HG02678 (cell line): ENCODE results near the gene HMCN2.
"Not testable (repeated sequence)": the region's sequence is repeated elsewhere in the genome, so short reads cannot be mapped to it uniquely, and the experiment has no call there.

Source experiments
- ATAC-seq: cut with Tn5 transposase; IDR thresholded peaks from one replicate; pipeline ENCODE4 v1.9.1; 2021; ENCODE audit warnings: mild to moderate bottlenecking, moderate library complexity; ENCODE audit not compliant: unreplicated experiment

HMCN2 gene

GRCh38 chr9:130426883-130427282 is 161.3 kb downstream of the HMCN2 start:
- ATAC-seq, result no peak

DNA sequence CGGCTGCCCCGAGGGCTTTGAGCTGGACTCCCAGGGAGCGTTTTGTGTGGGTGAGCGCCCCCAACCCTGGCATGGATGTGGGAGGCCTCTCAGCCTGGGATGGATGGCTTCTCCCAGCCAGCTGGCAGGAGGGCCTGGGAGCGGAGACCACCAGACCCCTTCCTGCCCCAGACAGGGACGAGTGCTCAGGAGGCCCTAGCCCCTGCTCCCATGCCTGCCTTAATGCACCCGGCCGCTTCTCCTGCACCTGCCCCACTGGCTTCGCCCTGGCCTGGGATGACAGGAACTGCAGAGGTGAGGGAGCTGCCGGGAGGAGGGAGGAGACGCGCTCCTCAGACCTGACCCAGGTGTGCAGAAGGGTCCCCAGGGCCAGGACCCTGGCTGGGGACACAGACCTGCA is 161.8 kb downstream of the HMCN2 start:
- no peak for ATAC-seq

GRCh38 chr9:130428086-130428665 is 162.6 kb downstream of the HMCN2 start:
- ATAC-seq, result no peak

DNA sequence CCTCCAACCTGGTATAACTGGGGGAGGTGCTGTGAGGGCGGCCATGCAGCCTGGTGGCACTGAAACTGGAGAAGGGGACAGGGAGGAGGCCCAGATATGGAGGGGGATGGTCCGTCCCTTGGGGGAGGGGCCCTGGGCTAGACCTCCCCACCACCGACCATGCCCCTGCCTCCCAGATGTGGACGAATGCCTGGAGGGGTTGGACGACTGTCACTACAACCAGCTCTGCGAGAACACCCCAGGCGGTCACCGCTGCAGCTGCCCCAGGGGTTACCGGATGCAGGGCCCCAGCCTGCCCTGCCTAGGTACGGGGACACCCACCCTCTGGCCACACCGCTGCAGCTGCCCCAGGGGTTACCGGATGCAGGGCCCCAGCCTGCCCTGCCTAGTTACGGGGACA is 163.8 kb downstream of the HMCN2 start:
- no peak for ATAC-seq

GRCh38 chr9:130429831-130430230 is 164.3 kb downstream of the HMCN2 start:
- no peak for ATAC-seq

DNA sequence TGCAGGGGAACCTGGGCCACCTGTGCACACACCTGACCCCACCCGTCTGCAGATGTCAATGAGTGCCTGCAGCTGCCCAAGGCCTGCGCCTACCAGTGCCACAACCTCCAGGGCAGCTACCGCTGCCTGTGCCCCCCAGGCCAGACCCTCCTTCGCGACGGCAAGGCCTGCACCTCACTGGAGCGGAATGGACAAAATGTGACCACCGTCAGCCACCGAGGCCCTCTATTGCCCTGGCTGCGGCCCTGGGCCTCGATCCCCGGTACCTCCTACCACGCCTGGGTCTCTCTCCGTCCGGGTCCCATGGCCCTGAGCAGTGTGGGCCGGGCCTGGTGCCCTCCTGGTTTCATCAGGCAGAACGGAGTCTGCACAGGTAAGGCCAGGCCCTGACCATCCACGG is 164.7 kb downstream of the HMCN2 start:
- no peak for ATAC-seq

- ATAC-seq, result no peak
Measured at GRCh38 chr9:130430734-130431535, 165.4 kb downstream of the HMCN2 start.

DNA sequence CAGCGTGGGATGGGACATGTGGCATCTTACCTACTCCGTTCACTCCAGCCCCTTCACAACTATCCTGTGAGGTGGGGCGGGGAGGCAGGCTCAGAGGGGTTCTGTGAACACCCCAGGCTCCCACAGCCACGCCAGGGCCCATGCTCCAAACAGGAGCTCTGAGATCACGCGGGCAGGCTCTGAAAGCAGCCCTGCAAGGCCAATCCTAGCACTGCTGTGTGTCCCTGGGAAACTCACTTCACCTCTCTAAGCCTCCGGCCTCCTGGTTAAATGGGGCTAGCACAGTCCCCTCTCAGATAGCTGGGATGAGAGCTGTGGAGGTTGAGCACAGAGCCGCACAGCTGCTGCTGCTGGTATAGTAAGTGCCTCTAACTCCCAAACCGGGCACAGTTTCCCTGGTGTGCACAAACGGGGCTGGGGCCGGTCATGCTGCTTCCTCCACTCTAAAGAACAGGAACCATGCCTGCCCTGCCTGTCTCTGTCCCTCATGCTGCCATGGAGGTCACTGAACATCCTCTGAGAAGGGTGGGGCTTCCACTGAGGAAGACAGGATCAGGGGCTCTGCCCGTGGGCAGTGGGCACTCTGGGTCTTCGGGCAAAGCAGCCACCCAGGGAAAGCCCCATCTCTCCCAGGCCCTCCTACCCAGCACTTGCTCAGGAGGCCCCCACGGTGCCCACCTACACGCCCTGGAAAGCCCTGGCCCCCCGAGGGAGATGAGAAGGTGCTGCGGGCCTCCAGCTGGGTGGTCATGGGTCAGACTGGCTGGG is 166.2 kb downstream of the HMCN2 start:
- ATAC-seq, result no peak

DNA sequence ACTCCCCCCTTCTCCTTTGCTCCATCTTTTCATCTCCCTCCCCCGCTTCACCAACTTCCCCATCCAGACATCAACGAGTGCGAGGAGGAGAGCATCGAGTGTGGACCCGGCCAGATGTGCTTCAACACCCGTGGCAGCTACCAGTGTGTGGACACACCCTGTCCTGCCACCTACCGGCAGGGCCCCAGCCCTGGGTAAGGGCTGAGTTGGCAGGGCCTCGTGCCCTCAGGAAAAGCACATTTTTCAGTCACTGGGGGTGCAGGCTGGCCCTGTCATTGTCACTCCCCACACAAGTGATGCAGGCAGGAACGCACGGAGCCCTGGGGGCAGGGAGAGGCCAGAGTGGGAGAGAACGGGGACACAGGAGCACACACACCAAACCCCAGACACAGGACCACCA is 166.8 kb downstream of the HMCN2 start:
- ATAC-seq, result no peak

DNA sequence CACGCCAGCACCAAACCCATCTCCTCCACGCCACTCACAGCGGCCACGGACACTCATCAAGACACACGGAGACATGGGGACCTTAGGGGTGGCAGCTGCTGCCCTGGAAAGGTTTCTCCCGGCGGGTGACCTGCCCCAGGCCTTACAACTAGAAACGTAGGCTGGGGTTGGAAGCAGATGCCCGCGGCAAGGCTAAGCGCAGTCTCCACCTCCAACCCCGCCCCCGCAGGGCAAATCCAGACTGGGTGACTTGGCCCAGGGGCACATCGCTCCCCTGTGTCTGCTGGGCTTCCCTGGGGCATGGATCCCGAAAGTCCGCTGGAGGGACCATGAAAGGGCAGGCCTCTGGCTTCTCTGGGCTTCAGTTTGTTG is 167.2 kb downstream of the HMCN2 start:
- no peak for ATAC-seq

DNA sequence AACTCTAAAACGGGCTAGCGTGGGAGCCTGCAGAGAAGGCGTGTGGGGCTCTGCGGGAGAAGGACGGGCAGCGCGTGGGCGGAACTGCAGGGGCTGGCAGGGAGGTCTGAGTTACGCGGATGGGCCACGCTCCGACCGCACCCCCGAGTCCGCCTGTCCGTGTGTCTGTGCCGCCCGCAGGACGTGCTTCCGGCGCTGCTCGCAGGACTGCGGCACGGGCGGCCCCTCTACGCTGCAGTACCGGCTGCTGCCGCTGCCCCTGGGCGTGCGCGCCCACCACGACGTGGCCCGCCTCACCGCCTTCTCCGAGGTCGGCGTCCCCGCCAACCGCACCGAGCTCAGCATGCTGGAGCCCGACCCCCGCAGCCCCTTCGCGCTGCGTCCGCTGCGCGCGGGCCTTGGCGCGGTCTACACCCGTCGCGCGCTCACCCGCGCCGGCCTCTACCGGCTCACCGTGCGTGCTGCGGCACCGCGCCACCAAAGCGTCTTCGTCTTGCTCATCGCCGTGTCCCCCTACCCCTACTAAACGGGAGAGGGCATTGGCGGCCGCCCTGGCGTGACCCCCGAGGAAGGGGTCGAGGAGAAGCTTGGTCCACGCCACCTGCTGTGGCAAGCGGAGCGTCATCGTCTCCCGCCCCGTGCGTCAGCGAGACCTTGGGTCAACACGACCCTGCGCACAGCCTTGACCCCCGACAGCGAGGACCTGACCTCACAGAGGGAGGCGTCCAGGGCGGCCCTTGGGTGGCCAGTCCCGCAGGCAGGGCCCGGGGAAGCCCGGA is 167.8 kb downstream of the HMCN2 start:
- ATAC-seq, result no peak

DNA sequence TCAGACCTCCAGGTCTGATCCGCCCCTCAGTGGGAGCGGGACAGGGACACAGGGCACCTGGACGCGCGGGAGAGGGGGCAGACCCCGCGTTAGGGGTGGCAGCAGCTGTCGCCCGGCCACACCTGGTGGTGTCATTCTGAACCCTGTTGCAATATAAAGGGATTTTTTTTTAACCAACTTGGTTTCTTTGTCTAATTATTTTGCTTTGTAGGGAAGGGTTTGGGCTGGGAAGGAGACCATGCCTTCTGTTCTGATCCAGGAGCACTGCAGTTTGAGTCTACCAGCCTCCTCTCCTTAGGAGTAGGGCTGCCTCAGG is 168.3 kb downstream of the HMCN2 start:
- ATAC-seq, result no peak

GRCh38 chr9:130434656-130435055 is 169.1 kb downstream of the HMCN2 start:
- not testable (repeated sequence) for ATAC-seq

DNA sequence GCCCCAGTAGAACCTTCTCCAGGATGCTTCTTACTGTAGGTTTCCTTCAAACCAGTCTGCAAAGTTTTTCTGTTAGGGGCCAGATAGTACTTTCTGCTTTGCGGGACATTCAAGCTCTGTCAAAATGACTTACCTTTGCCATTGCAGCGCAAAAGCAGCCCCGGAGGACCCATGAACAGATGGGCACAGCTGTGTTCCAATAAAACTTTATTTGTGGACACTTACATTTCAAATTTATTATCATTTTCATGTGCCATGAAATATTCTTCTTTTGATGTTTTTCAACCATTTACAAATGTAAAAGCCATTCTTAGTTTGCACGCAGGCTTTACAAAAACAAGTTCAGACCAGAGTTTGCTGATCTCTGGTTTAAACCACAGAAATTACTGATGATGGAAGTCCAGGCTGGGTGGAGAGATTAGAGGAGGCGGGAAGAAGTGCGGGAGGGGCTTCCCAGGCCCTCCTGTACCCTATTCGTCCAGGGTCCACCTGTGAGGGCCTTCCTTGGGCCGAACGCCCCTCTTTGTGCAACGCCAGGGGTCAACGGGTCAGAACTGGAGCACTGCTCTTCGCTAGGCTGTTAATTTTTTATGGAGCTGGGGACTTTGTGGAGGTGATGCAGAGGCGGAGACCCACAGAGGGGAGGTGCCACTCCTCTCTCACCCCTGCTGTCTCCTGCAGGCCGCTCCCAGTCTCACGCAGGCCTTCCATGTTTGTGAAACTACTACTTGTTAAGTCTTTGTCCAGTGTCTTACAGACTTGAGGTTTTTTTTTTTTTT is 171.6 kb downstream of the HMCN2 start:
- ATAC-seq, result no peak

DNA sequence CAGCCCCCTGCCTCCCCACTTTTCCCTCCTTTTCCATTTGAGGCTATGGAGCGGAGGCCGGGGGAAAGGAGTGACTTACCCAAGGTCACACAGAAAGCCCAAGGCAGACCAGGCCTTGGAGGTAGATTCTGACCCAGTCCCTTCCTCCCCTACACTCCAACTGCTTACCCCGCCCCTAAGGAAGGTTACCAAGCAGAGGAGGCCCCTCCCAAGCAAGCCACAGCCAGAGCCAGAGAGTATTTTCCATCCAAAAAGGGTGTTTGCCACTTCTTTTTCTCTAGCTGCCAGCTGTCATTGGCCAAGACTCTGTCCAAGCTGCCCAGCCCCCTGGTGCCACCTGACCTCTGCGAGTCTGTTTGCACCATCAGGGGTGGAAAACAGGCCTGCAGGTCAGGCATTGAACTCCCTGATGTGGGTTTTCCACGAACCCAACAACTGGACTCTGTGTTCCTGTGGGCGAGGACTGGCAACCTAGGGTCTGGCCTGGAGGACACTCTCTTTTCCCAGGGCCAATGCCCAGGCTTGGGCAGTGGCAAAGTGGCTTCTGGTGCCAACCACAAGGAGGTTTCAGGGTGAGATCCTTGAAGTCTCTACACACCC is 172.9 kb downstream of the HMCN2 start:
- no peak for ATAC-seq

- ATAC-seq, result no peak
Measured at GRCh38 chr9:130441031-130441430, 175.5 kb downstream of the HMCN2 start.

DNA sequence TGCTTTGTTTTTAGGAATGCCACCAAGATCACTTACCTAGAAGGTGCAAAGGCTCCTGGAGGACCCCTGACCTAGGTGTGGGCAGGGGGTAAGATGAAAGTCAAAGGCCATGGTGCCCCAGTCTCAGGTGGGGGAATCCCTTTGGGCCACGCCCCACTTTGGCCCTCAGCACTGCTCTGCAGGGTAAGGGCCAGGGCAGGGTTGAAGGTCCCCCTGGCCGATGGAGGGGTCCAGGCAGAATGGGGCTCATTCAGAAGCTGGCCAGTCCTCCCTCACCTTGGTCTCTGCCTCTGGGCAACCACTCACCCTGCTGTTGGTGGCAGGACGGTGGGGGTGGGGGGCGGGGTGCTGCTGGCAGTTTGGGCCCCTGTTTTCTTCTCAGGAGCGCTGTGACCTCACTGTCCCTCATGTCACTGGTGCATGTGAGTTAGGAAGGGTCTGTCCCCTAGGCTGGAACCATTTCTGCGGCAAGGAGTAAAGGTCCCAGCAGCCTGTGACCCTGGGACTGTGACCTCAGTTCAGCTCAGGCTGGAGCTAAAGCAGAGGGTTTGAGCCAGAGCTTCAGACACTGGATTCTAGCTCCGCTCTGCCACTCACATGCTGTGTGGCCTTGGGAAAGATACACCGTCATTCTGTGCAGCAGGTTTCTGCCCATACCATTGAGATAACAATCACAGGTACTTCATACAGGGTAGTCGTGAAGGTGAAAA is 177.3 kb downstream of the HMCN2 start:
- no peak for ATAC-seq

DNA sequence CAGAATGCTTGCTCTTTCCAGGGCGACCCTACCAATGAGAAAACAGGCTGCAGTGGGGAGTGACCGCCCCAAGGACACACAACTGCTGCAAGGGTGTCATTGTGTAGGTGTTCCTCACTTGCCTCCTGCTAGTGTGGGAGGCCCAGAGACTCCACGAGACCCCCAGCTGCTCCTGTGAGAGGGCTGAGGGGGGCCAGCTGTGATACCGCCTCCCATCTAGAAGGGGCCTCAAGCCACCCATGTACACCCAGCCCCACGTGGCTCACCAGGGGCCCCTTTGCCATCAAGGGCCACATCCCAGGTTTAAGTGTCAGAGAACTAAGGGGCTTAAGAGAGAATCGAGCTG is 177.9 kb downstream of the HMCN2 start:
- ATAC-seq, result no peak

DNA sequence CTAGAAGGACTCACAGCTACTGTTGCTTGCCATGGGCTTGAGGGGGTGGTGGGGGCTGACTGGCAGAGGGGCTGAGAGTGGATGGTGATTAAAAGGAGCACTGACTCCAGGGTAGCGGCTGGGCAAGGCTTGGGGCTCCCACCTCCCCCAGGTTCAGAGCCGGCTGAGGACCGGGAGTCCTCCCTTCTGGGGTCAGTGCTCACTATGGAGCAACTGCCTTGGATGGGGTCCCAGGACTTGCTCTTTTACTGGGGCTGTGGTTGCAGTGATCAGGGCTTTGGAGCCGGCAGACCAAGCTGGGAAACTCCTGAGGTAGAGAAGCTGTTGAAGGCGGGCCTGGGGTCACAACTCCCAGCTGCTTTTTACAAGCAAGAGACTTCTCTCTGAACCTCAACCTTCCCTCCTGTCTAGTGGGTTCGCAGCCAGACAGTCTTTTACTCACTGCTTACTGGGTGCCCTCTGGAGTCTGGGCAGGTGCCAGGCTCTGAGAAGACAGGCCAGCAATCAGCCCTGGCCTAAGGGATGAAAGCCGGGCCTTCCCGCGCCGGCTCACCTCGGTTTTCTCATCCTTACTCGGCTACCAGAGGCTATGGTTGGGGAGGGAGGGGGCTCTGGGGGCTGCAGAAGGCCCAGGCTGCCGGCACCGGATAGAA is 178.4 kb downstream of the HMCN2 start:
- ATAC-seq, result no peak
